HG03571 (cell line): ENCODE data around the gene PHF3.
A peak's percentile ranks its signal among the peaks of the same experiment; 100 is the strongest.

ENCODE experiments used
- ATAC-seq: cut with Tn5 transposase; IDR thresholded peaks from one replicate; pipeline ENCODE4 v1.9.1; 2021; ENCODE audit not compliant: unreplicated experiment

PHF3 gene, protein sequence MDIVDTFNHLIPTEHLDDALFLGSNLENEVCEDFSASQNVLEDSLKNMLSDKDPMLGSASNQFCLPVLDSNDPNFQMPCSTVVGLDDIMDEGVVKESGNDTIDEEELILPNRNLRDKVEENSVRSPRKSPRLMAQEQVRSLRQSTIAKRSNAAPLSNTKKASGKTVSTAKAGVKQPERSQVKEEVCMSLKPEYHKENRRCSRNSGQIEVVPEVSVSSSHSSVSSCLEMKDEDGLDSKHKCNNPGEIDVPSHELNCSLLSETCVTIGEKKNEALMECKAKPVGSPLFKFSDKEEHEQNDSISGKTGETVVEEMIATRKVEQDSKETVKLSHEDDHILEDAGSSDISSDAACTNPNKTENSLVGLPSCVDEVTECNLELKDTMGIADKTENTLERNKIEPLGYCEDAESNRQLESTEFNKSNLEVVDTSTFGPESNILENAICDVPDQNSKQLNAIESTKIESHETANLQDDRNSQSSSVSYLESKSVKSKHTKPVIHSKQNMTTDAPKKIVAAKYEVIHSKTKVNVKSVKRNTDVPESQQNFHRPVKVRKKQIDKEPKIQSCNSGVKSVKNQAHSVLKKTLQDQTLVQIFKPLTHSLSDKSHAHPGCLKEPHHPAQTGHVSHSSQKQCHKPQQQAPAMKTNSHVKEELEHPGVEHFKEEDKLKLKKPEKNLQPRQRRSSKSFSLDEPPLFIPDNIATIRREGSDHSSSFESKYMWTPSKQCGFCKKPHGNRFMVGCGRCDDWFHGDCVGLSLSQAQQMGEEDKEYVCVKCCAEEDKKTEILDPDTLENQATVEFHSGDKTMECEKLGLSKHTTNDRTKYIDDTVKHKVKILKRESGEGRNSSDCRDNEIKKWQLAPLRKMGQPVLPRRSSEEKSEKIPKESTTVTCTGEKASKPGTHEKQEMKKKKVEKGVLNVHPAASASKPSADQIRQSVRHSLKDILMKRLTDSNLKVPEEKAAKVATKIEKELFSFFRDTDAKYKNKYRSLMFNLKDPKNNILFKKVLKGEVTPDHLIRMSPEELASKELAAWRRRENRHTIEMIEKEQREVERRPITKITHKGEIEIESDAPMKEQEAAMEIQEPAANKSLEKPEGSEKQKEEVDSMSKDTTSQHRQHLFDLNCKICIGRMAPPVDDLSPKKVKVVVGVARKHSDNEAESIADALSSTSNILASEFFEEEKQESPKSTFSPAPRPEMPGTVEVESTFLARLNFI (N-terminal part only)

DNA sequence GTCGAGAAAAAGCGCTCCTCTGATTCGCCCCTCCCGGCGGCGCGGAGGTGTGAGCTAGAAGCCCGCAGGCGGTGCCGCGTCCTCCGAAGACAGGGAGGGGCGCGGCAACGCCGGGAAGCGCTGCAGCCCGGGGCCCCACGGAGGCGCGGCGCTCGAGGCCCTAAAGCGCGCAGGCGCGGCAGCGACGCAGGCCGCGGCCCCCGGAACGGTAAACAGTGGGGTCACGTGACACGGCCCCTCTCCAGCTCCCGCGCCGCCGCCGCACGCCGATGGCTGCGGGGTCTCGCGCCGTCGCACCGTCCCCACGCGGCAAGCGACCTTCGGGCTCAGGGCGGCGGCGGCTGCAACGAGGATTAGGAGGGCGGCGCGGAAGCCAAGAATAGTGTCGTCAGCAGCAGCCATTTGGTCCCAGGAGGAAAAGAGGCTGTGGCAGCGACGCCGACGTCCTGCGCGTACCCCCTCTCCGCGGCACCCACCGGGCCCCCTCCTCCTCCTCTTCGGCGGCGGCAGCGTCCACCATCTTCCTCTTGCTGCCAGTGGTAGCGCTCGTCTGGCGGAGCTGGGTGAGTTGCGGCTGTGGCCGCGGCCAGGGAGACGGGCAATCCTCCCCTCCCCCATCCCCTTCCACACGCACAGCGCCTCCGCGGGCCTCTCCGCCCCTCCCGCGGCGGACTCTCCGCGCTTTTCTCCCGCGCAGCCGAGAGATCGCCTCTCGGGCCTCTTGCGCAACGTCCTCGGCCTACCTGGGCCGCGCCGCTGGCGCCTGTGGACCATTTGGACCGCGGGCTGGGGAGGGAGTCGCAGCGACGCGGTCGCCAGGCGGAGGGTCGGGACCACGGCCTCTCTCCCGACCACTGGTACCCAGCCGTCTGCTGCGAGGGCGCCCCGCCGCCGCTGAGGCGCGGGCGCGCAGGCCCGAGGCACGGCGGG is at the start of gene PHF3:
PHF3 (plus strand) TSS at position 215 of the 930 bp plus-strand sequence. CDS start 10,750 bp downstream, outside the sequence.
- ATAC-seq: peak; percentile 87

DNA sequence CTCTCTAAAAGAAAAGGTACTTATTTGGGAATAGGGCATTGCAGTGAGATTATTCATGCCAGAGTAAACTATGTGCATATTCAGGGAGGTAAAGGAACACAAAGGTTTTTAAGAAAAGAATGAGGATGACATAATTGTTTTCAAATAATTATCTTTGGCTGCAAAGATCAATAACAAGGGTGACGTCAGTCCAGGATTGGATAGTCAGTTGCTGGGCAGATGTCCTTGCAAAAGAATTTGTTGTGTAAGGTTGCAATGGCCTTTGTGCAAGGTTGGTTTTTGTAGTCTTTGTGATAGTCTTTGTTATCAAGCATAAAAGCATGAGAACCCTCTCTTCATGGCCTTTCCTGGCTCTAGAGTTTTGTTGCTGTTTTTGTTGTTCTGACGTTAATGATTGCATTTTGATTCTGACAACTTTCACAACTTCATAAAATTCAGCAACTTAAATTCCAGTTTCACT is 45.6 kb upstream of the PHF3 start:
- no peak for ATAC-seq

DNA sequence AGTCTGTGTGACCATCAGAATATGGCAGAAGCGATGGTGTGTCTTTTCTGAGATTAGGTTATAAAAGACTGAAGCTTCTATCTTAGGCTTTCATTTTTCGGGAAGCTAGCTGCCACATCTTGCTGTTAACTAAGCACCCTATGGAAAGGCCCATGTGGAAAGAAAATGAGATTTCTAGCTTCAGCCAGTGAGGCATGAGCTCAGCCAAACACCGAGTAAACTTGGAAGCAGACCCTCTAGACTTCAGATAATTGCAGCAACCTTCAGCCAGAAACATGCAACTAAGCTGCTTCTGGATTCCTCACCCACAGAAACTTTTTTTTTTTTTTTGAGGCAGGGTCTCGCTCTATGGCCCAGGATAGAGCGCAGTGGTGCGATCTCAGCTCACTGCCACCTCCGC is 42.7 kb upstream of the PHF3 start:
- no peak for ATAC-seq

DNA sequence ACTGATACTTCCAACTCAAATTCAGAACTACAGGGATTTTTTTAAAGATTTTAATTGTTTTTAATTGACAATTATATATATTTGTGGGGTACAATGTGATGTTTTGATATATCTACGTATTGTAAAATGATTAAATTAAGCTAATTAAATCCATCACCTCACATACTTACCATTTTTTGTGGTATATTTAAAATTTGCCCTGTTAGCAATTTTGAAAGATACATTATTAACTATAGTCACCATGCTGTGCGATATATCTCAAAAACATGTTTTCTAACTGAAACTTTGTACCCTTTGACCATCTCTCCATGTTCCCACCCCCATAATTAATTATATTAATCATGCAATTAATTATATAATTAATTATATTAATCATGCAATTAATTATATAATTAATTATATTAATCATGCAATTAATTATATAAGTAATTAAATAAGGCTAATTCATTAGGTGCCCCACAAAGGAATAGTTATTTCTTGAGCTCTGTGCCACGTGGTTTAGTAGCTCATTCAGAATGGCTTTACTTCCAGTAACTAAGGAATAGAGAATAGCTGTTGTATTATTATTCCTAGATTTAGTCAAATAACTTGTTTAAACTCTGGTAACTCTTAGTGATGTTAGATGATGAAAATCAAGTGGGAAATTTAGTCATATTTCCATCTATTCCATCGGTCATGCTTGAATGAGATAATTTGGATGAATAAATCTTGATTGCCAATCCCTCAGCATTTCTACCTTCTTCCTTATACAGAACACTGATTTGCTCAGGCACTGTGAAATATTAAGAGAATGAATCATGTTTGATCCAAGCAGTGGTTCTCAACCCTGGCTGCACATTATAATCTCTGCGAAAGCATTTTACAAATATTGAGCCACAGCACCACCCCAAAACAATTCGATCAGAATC is 38.2 kb upstream of the PHF3 start:
- ATAC-seq: no peak

DNA sequence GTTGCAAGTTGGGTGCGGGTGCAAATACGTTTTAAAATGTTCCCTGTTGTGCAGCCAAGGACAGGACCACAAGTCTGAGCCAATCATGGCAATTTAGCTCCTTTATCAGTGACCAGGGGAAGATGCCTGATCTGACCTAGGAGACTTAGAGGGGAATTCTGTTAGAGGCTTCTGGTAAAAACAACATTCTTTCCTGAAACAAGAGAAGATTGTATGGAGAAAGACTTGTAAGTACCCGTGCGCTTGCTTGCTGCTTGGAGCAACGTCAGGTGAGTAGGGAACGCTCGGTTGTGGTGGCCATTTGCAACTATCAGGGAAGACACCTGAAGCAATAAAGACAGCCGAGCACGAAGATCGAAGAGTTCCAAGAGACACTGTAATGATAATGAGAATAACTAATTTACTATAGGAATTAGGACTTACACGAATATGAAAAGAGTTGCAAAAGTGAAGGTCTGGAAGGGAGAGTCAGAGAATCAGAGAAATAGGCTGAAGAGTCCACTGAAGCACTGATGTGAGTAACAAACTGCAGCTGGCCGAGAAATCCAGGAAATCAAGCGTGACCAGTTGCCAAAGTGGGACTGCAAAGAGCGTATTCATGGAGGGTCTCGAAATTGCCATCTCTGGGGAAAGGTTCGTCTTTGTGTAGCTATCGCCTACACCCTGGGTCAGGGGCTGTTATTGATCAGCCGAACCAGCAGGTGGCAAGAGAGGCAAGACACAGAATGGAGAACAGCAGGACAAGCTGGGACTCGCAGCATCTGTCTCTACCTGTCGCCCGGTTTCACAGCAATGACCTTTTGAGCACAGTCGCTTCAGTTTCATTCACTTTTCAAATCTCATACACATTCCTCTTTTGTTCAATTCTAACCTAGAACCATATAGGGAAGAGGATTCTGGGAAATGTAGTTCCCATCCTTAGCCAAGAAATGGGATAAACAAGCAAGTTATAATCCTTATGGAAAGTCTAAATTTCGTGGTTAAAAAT is 37.3 kb upstream of the PHF3 start:
- ATAC-seq: peak; percentile 98

DNA sequence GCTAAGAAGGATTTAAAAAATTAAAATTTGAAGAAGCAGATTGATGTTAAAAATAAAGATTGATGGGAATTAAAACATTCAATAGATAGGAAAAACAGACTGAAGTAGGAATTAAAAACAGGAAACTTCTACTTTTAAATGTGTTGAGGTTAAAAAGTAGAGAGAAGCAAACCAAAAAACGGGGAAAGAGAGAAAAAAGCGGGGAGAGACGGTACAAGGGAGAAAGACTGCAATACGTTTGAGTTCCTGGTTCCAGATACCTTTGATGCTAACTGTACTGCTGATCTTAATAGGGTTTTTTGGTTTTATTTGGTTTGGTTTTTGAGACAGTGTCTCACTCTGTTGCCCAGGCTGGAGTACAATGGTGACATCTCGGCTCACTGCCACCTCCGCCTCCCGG is 36.4 kb upstream of the PHF3 start:
- no peak for ATAC-seq

DNA sequence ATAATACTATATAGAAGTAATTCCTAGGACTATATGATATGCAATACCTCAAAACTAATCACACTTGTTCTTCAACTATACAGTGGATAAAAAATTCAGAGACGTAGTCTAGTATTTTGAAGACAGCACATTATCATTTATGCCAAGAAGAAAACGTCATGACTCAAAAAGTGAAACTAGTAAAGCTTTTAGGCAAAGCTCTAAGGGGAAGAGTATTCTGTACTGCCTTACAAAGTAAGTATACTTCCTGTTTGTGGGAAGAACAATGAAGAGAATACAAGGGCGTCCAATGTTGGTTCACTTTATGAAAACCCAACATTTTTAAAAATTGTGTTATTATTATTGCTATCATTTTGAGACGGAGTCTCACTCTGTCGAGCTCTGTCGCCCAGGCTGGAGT is 35.5 kb upstream of the PHF3 start:
- ATAC-seq: no peak

DNA sequence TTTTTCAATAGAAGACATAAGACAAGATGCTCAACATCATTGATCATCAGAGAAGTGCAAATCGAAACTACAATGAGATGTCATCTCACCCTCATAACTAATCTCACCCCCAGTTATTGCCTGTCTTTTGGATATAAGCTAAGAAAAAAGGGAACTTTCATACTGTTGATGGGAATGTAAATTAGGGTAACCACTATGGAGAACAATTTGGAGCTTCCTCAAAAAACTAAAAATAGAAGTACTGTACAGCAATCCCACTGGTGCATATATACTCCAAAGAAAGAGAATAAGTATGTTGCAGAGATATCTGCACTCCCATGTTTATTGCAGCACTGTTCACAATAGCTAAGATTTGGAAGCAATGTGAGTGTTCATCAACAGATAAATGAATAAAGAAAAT is 26.4 kb upstream of the PHF3 start:
- no peak for ATAC-seq

DNA sequence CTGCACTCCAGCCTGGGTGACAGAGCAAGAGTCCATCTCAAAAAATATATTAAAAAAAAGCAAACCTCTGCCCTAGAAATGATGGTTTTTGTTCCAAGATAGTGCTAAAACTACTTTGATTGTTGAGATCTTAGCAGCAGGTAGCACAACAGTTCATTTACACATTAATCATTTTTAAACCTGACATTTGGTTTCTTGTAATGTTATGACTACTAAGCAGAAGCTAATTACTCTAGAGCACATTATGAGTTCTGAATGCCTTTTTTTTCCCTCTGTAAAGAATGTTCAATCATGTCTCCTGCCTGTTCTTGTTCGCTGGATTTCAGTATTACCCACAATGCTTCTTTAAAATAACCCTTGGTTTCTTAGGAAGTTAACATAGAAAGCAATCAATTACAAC is 24.7 kb upstream of the PHF3 start:
- ATAC-seq: no peak

DNA sequence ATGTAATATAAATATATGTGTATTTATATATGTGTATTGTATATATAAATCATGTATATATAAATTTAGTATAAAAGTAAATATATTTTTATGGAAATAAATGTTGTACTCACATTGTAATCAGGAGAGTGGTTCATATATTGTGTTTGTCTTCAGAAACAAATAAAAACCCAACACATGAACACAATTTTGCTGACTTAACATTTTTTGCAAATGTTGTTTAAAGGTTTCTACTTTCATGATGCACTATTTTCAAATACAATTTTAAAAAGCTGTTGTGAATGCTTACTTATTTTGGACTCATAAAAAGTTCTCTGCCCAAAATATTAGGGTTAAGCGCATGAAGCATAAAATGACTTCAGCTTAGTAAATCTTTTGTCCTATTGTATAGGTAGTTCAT is 24.0 kb upstream of the PHF3 start:
- ATAC-seq: no peak

DNA sequence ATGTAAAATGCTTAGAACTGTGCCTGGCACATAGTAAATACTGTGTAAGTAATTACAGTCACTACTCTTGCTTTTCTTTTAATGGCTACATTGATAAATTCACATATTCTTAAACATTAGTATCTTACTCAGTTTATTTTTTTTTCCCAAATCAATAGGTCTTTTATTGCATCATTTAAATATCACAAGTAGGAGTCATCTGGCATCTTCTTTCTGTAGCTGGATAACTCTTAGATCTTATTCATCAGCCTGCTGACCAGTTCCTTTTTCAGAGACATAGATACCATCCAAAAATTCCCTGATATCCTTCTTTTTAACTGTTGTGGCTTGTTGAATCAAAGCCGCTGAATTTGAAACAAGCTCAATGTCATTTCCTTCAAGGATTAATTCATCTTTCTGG is 20.0 kb upstream of the PHF3 start:
- ATAC-seq: no peak

DNA sequence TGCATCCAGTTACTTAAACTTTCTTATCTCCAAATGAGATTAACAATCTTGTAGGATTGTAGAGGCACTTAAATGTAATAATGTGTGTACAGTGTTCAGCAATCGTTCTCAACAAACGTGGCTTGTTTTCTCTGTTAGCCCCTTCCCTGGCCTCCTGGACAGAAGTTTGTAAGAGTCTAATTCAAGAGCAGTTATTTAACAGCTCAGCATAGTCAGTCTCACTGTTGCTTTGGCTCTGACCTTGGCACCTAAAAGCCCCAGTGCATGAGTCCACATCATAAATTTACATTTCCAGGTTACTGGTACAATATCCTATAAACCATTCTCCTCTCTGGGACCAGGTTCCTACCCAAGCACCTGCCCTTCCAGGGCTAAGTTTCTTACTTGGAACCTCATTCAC is 11.5 kb upstream of the PHF3 start:
- ATAC-seq: no peak

DNA sequence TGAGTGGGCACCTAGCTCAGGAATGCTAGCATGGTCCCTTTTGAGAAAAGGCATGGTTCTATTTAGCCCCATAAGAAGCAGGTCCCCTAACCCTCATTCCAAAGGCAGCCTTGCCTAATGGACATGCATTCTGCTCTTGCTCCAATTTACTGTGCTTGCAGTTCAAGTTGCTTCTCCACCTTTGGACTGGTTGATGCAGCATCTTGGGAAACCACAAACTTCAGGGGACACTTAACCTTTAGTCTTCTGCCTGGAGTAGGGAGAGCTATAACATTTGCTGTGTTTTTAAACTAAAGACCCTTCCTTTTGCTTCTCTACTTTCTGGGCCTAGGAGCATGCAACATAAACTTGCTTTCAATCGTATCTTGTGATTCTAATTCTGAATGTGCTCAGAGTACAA is 5.1 kb upstream of the PHF3 start:
- ATAC-seq: no peak

DNA sequence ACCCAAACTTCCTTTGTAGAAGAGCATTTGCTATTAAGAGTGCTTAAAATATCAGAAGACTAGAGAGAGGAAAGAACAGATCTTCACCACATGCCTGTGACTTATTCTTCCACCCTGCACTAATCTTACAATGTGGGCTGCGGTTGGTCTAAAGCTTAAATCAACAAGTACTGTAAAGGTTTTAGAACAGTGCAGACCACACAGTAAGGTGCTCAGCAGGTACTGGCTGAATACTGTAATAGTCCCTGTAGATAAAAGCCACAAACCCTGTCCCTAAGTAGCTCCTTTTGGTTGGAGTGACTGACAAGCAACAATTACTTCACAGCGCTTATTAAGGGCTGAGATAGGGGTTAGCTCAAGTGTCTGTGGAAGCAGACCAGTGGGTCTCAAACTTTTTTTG is 972 bp upstream of the PHF3 start:
- ATAC-seq: no peak

DNA sequence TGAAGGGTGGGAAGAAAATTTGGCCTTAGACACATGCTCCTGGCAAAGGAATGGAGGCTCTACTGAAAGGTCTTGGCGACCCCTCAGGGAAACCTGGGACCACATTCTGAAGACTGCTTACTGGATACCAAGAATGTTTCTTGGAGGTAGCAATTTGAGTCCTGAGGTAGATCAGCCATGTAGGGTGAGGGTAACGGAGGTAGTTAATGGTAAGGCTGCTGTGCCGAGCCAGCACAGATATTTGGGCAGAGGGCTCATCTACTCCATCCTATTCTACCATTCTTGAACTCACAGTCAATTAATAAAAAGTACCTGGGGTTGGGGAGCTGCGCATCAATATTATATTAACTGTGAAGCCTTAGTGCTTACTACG is 401 bp upstream of the PHF3 start:
- ATAC-seq: no peak

DNA sequence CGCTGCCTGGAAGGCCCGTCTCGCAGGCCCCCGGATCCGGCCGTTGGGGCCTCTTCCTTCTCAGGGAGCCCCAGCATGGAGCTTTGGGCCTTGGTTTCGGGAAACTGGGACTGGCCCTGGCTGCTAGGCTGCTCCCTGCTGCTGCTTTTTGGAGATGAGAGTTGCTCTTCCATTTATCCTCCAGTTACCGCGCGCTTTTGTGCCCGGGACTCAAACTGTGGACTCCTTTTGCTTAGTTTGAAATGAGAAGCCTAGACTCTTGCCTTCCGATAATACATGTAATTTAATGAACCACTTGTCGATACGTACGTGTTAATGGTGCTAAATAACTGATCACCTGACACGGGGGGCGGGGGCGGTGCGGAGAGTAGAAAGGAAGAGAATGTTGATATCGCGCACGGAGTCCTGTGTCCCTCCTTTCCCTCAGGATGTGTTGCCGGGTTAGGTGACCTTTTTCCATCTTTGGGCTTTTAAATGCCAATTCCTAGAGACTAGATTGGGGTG is 968 bp downstream of the PHF3 start:
- peak; percentile 7 for ATAC-seq

DNA sequence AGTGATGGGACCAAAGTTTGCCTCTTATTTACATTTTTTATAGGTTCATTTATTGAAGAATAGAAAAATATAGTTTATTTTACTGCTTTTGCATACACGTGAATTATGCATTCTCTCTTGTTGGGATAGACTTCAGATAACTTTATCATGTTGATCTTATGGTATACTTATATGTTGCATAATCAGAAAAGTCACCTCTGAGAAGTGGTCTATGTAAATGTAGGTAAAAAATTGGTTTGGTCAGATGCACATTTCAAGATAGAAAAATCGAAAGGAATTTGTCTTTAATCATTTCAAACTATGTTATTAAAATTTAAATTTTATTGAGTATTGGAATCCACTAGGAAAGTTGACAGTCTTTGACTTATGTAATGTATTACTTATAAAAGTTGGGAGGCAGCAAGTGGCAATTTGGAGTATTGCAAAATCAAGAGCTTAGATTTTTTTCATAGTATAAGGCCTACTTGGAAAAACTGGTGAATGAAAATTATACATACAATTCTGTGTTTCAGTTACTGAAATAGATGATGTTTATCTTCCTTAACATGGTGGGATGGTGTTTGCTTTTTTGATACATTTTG is 2.4 kb downstream of the PHF3 start:
- no peak for ATAC-seq

DNA sequence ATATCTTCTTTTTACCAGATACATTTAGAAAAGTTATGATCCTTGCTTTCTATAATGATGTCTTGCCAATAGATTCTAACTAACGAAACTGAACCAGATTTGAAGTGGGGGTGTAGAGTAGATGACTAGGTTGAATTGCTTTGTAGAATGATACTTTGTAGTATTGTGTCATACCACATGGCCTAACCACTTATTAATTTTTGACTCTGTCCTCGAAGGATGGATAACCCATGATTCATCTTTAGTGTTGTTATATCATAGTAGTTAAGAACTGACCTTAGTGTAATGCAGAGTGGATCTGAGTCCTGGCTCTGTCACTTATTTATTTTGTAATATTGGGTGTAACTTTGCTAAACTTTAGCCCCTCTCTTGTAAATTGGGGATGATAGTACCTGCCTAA is 4.5 kb downstream of the PHF3 start:
- ATAC-seq: no peak
